UCSD-AML1 (cell line): ENCODE measurements around the gene PID1.

Source experiments
- DNase-seq: peaks from one replicate; lab custom pipeline; 2025; ENCODE audit not compliant: unreplicated experiment; lab: John Stamatoyannopoulos, UW

Gene PID1

DNA sequence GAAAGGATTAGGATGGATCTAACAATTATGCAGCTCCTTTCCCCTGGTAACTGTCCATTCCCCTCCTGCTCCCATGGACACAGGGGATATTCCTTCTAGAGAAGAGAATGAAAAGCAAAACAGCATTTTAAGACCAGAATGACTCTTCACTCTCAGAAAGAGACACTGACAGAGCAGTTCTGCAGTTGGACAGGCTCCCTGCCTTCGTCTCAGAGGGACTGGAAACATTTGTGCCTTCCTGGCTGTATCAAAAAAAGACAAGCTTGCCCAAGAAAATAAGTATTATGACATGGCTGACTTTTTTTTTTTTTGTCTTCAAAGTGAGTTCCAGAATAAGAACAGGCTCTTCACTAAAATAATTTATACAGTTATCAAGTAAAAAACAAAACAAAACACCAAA, 9.5 kb downstream of the PID1 start:
- no peak for DNase-seq

DNA sequence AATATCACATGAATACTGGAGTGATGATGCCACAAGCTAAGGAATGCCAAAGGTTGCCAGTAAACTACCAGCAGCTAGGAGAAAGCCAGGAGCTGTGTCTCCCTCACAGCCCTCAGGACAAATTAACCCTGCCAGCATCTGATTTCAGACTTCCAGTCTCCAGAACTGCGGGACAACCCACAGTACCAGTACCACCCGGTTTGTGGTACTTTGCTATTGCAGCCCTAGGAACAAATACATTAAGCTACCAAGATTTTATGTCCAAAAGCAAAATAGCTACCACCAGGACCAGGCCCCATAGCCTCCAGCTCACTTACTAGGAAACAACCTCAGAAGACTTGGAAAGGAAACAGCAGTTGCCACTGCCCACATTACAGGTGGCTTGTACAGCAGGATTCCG, 10.0 kb downstream of the PID1 start:
- no peak for DNase-seq

DNA sequence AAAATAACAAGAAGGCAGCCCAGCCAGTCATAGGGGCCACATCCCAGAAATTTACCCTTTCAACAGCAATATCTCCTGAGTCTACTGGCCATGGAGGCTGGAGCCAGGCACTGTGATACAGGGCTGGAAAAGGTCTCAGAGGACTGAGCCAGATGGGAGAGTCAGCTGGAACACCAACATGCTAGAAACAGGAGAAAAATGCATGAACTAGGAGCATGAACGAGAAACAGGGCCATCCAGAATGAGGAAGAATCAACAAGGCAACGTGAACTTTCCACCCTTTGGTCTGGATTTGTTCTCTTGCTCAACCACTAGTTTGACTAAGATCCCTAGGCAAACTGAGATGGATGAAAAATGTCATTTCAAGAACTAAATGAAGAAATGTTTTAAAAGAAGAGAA, 13.1 kb downstream of the PID1 start:
- no peak for DNase-seq

DNA sequence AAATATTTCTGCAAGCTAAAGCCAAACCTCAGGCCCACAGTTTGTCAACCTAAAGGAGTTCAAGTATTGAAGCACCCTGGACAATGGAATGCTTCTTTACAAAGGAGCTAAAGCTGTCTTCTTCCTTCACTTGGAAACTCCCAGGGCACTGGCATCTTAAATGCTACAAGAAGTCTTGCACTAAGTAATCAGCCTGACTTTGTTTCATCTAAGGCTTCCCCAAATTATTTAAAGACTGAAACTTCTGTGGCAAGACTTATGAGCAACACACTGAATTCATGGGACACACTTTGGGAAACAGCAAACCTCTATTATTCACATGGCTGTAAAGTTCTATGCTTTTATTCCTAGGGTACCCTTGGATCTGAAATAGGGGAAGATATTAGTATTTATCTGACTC, 14.7 kb downstream of the PID1 start:
- no peak for DNase-seq

DNA sequence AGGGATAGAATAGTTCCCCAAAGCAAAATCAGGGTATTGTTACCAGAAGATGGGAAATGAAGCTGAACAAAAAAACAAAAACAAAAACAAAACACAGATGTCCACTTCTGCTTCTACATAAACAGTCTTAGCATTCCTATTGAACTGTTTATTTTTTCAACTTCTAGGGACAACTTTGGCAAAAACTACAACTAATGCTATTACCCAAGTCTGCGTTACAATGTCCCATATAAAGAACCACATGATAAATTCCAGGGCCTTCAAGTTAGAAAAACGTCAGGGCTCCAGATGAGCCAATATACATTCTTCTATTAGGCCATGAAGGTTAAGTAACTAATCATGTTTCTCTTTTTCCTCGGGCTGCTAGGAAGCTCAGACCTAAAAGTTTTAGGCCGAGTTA, 16.9 kb downstream of the PID1 start:
- DNase-seq: no peak

DNA sequence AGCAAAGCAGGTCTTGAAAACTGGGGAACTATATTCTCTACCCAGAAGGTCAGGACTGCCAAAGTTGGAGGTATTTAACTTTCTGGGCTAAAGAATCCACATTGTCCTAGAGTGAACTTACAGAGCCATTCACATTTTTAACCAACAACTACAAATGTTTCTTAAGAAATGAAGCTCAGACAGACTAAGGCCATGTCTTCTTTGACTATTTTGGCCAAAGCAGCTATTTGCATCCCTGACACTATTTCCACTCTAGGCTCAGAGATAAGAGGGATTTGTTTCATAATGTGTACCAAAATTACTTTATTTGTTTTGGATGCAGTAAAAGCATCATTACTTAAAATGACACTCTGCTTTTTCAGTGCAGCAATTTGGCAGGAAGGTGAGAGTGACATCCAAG, 18.1 kb downstream of the PID1 start:
- DNase-seq: no peak

DNA sequence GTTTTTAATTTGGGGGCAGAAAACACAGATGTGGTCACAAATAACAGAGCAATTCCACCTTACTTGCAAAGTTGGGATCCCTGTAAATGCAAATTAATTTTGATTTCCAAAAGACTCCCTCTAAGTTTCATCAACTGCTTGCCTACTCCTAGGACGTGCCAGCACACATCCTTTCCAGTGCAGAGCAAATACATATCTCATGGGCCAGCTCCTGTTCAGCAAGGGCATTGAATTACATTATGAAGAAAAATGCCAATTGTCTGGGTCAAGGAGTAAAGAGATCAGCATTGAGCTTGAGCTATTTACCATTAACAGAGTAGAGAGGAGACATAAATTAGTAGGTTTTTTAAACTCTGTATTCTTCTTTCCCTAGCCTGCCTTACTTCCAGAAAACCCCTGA, 18.8 kb downstream of the PID1 start:
- DNase-seq: no peak

DNA sequence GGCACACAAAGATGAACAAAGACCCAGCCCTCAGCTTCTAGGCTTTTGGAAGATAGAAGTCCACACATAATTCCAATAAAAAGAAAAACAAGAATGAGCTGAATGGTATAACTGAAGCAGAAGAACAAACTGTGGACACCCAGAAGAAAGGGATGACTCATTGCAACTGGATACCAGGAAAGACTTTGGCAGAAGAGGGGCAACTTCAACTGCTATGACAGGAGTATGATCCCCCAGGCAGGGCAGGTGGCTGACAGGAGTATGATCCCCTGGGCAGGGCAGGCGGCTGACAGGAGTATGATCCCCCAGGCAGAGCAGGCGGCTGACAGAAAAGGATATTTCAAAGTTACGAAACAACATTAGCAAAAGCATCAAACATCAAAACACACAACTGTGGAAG, 21.6 kb downstream of the PID1 start:
- no peak for DNase-seq

DNA sequence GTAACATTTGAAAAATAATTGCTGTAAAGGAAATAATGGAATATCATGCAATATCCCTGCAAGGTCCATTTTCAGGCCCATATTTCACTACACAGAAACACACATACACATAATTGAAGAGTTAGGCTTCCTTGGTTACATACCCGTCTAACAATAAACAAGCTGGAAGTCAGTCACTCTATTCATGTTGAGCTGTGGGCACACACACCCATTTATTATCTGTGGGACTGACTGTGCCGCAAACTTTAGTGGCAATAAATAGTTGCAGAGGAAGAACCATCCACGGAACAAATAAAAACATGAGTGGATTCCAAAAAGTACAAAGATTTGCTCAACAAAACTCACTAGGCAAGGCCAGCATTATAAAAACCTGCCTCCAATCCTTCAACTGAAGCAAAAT, 24.8 kb downstream of the PID1 start:
- DNase-seq: no peak

DNA sequence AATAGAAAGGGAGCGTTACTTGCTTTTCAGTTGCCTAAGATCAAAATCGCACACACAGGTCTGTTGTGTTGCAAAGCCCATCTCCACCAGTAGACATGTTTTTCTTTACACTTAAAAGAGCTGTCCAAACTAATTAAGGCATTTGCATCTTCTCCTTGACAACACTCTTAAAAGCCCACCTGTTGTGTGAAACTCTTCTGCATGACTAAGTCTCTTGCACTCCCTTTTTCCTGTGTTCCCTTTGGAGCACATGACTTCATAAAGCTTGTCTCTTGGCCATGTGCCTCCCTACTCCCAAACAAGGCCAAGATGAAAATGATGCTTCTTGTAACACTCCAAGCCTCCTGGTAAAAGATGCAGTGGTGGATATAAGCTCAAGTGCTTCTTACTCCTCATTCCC, 26.1 kb downstream of the PID1 start:
- no peak for DNase-seq

DNA sequence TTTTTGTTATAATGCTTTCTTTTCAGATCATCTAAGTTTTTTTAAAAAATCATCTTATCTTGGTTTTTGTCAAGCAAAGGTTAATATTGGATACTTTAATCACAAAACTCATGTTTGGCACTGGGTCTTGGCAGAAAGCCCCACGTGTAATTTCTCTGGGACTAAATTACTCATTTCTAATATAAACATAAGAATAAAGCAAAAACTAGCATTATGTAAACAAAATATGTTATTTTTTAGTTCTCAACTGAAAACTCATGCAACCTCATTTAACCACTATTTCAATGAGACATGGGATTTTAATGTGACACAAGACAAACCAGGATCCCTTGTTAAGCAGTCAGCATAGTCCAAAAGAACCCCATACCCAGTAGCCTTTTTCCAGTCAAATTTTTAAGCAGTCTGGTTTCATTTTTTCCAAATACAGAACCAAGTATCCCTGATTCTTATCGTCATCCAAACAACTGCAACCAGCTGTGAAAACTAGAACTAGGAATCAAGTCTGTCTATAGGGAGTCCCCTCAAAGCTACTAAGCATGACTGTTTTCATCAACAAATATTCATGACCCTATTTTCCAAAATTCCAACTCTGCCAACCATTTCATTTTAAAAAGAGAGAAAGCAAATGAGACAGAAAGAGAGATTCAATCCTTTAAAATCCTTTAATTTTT, 27.1 kb downstream of the PID1 start:
- DNase-seq: no peak

DNA sequence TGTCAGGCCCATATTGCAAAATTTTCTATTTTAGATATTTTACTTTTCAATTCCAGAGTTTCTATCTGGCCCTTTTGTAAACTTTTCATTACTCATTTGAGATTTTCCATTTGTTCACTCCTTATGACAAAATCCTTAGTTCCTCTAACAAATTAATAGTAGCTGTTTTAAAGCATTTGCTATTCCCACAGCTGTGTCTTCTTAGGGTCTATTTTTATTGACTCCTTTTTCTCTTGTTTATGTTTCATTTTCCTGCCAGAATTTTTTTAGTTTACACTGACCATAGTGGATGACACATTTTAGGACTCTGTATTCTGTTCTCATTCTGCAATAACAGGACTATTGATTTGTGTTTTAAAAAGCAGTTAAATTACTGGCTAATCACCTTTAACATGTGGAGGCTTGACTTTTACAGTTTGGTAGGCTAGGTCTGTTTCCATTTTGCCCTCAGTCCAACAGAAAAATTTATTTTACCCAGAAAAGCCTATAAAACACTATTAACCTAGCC, 30.0 kb downstream of the PID1 start:
- no peak for DNase-seq

DNA sequence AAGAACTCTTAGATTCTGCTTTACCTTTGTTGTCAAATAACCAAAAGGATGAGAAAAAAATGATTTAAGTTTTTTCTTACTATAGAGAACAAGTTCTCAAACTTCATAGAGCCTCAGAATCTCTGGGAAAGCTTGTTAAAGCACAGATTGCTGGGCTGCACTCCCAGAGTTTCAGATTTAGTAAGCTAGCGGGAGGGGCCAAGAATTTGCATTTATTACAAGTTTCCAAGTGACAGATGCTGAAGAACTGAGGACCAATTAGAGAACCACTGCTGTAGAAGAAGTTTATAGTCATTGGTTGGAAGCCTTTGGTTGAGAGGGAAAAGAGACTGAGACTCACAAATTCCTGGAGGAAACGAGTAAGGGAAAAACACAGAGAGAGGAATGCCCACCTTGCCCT, 32.1 kb downstream of the PID1 start:
- no peak for DNase-seq

DNA sequence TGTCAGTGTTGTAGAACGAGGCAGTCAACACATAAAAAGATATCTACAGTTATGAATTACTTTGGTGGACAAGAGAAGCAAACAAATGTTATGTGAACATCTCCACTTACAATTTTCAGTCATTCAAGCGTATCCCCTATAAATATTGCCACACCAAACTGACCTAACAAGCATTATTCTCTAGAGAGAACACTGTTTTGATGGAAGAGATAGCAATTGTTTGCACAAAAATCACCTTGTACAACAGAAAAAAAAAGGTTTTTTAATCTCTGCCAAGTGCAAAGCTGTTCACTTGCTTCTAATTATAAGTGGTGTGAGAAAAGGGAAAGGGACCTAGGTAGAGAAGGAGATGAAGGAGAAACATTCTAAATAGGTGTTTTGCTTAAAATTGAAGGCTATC, 33.8 kb downstream of the PID1 start:
- no peak for DNase-seq

DNA sequence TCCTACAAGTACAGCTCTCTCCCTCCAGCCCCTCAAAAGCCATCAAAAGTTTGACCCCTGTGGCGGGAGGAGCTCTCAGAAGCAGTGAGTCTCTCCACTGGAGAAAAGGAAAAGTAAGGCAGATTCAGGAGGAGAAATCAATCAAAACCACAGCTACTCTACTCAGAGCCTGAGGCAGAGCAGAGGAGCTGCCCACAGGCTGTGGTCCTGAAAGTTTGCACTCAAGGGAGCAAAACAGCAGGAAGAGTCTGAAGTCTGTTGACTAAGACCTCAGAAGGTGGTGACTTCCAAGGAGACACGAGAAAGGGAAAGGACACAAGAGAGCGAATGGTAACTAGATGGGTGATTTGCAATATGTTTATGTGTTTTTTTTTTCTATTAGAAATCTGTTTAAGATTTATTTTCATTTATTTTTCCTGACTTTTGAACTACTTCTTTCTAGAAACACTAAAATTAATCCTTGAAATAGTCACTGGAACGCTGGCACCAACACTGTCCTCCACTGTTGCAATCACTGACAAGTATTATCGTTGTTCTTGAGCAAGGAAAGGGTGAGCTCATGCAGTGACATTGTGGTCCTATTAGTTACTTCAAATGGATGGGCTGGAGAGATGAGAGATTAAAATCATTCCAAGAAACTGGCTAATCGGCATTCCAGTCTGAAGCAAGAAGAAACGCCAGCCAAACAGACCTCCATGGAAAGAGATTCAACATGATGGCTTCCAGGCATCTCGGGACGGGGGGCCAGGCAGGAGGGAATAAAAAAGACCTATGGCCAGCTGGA, 35.8 kb downstream of the PID1 start:
- DNase-seq: no peak

DNA sequence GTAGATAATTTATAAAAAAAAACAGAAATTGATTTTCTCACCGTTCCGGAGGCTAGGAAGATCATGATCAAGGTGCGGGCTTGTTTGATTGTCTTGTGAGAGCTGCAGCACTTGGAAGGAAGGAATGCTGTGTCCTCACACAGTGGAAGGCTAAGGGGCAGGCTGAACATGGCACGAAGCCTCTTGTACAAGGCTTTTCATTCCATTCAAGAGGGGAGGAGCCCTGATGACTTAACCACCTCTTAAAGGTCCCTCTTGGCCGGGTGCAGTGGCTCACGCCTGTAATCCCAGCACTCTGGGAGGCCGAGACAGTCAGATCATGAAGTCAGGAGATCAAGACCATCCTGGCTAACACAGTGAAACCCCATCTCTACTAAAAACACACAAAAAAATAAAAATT, 39.2 kb downstream of the PID1 start:
- no peak for DNase-seq

DNA sequence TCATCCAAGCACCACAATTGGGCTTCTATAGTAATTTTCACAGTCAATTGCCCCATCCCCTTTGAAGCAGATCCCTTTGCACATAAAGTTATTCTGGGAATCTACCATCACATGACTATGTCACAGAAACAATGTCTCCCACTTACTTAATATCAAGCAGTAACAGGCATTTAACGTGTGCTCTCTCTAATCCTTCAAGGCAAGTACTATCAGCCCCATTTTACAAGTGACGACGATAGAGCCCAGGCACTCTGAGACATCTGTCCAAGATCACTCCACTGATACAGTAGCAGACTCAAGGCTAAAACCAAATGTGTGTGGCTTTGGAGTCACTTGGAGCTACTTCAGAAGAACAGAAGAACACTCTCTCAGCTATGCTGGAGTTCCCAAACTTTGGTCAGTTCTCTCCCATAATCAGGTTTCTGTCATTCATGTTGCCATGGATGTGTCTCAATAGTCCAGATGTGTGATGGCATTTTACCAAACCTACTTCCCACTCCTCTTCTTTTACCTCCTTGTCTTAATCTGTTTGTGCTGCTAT, 39.7 kb downstream of the PID1 start:
- no peak for DNase-seq

DNA sequence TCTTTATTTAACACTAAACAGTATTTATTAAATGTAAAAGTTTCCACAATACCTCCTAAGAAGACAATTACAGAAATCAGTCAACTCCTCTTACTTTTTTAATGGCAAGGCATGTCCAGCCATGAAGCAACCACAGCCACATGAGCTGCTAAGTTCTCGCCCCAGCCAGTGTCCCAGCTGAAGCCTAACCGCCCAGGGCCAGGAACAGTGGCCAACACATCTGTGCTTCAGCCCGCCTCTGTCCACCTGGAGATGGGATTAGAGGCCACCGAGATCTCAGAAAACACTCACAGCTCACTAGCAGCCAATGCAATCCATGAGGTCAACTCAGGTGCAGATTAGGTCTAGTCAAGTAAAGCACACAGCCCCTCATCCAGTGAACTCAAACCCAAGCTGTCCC, 40.2 kb downstream of the PID1 start:
- DNase-seq: no peak

DNA sequence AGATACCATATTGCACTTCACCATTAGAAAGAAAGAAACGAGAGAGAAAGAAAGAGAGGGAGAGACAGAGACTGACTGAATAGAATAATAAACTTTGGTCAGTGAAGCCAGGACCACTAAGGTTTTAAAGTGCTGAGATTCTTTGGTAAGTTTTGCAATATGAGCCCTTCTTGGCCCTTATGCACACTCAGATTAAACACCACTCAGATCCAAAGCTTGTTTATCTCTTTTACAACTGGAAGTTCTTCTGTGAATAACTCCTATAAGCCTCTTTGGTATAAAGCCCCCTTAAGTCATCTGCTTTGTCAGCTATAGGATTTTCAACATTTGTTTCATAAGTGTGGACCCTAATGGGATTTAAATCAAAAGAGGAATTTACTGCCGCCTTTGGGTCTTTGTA, 40.8 kb downstream of the PID1 start:
- DNase-seq: no peak

DNA sequence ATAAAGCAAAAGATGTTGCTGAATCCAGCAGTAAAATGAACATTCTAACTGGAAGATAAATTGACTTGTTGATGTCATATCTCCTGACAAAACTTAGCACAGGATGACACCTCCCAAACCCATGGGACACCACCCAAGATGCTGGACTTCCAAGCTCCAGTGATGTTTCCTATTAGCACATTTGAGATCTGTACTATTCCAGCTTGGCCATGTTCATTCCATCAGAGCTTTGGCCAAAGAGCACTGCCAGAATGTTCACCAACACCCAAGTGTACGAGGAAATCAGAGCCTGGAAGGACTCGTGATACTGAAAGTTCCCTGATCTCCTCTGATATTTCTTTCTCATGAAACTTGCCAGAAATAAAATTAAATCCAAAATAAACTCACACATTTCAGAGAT, 44.7 kb downstream of the PID1 start:
- DNase-seq: no peak

DNA sequence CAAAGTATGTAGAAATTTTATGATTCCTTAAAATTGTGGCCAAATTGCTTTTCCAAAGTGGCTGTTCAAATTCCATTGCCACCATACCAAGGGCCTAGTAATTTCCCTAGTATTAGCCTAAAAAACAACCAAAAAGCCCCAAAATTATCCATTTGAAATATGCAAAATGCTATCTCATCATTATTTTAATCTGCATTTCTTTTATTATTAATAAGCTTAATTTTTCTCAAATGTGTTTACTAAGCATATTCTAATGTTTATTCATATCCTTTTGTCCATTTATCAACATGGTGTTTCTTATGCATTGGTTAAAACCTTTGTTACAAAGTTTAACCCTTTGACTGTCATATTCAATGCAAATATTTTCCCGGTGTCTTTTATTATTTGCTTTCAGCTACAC, 48.0 kb downstream of the PID1 start:
- DNase-seq: no peak

DNA sequence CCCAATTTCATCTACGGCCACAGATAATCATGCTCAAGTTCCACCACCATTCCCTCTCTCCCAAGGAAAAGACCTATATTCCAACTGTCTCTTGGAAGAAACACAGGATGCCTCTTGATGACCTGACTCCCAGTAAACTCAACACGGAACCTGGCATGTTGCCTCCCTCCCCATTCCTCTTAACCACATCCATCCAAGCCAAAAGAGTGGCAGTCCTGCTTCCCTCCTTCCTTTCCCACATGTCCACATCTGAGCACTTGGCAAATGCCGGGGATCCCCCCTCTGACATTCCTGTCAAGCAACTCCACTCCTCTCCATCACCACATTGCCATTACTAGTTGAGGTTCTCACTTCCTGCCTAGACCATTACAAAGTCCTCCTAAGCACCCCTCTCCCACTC, 49.4 kb downstream of the PID1 start:
- no peak for DNase-seq

DNA sequence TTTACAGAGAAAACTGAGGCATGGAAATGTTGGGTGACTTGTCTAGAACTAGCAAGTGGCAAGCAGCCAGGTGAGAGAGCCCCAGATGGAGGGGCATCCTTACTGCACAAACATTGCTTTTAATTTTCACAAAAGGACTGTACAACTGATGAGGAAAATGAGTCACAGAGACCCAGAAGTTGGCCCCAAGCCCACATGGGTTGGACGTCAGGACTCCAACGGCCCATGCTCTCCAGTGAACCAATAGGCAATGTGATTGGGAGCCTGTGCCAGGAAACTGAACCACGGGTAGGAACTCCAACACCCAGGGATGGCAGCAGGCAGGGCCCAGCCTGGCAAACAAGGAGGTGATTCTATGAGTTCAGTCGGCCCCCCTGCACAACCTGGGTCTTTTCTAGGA, 50.8 kb downstream of the PID1 start:
- no peak for DNase-seq
